ENCODE results near the gene MYZAP.

DNA sequence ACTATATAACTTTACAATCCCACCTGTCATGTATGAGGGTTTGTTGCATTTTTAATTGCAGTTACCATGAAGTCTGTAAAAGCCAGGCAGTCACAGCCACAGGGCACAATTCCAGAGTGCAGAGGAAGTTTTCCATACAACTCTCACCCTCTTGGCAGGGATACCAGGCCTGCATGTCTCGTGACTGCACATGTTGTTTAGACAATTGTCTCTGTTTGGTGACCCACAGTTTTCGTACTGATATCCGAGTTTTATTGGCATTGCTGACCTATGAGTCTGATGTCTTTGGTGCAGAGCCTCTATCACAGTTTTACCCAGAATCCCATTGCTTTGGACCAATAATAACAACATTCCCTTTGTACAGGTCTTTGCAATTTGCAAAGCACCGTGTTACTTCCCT lies 24.9 kb upstream of the MYZAP start:
- TF ChIP-seq, protein P1, sequence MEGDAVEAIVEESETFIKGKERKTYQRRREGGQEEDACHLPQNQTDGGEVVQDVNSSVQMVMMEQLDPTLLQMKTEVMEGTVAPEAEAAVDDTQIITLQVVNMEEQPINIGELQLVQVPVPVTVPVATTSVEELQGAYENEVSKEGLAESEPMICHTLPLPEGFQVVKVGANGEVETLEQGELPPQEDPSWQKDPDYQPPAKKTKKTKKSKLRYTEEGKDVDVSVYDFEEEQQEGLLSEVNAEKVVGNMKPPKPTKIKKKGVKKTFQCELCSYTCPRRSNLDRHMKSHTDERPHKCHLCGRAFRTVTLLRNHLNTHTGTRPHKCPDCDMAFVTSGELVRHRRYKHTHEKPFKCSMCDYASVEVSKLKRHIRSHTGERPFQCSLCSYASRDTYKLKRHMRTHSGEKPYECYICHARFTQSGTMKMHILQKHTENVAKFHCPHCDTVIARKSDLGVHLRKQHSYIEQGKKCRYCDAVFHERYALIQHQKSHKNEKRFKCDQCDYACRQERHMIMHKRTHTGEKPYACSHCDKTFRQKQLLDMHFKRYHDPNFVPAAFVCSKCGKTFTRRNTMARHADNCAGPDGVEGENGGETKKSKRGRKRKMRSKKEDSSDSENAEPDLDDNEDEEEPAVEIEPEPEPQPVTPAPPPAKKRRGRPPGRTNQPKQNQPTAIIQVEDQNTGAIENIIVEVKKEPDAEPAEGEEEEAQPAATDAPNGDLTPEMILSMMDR (IDR thresholded peaks at IDR 0.05) = no peak
- TF ChIP-seq EP300 (IDR thresholded peaks at IDR 0.05) = no peak
